Upper lobe of left lung (tissue), 4 donors: ENCODE data around the gene MYO18A.

Source experiments
- POLR2A ChIP-seq, 4 donors: fragments of 450-650 bp; IDR thresholded peaks; one replicate each; pipeline ENCODE4 v1.5.1; 2016 to 2017; ENCODE audit warnings: antibody characterized with exemption in 4 of 4, mild to moderate bottlenecking in 2 of 4
- POLR2AphosphoS5 ChIP-seq, 2 donors: sonication (generic); formaldehyde crosslinking; IDR thresholded peaks; one replicate each; pipeline ENCODE4 v1.5.1; 2017; ENCODE audit warnings: antibody characterized with exemption in 2 of 2

- no peak for TF ChIP-seq POLR2A (IDR thresholded peaks at IDR 0.05)
- TF ChIP-seq POLR2AphosphoS5 (IDR thresholded peaks at IDR 0.05) = no peak
These were observed 86.9 kb downstream of the MYO18A start for GRCh38 chr17:29093090-29093871.
